ENCODE results near the gene APOL1.
"Not testable (repeated sequence)": the region's sequence is repeated elsewhere in the genome, so short reads cannot be mapped to it uniquely, and the experiment has no call there.

The APOL1 gene

GRCh38 chr22:36245805-36246356 lies 7.1 kb upstream of the APOL1 start:
- Histone ChIP-seq H2AFZ (ENCODE audit: low read length, unreplicated experiment) (no peak overlapping the region), H3K79me2 (ENCODE audit: control insufficient read depth, insufficient read depth, low read length, unreplicated experiment) (no peaks in the 10 kb centered on the region), H3K4me1 (ENCODE audit: control insufficient read depth, insufficient read depth, low read length, unreplicated experiment) (no peaks in the 10 kb centered on the region), H3K27me3 (ENCODE audit: insufficient read depth, low read length) (no peaks in the 10 kb centered on the region), H3K36me3 (ENCODE audit: insufficient read depth, low read length) (no peaks in the 10 kb centered on the region), H3K4me3 (ENCODE audit: low read depth, low read length) (no peak overlapping the region), H3K27ac (ENCODE audit: low read depth, low read length) (no peak overlapping the region)

- Histone ChIP-seq H2AFZ (ENCODE audit: low read length, unreplicated experiment) (no peak overlapping the region), H3K79me2 (ENCODE audit: control insufficient read depth, insufficient read depth, low read length, unreplicated experiment) (no peaks in the 10 kb centered on the region), H3K4me3 (ENCODE audit: low read depth, low read length) (no peak overlapping the region)
These were observed 6.2 kb upstream of the APOL1 start for GRCh38 chr22:36246718-36247117.

GRCh38 chr22:36247955-36248354 lies 5.0 kb upstream of the APOL1 start:
- Histone ChIP-seq H3K79me2 (ENCODE audit: control insufficient read depth, insufficient read depth, low read length, unreplicated experiment) (no peaks in the 10 kb centered on the region), H3K27me3 (ENCODE audit: insufficient read depth, low read length) (no peaks in the 10 kb centered on the region), H3K4me3 (ENCODE audit: low read depth, low read length) (no peak overlapping the region), H3K4me1 (ENCODE audit: control insufficient read depth, insufficient read depth, low read length, unreplicated experiment) (peaks cover 2% of the 10 kb centered on the region), H3K36me3 (ENCODE audit: insufficient read depth, low read length) (no peaks in the 10 kb centered on the region), H3K27ac (ENCODE audit: low read depth, low read length) (no peak overlapping the region), H2AFZ (ENCODE audit: low read length, unreplicated experiment) (no peak overlapping the region)

More at GRCh38 chr22:36246718-36247117, 6.2 kb upstream of the APOL1 start:
- Histone ChIP-seq H3K27ac (ENCODE audit: low read depth, low read length) (no peak overlapping the region), H3K4me1 (ENCODE audit: control insufficient read depth, insufficient read depth, low read length, unreplicated experiment) (no peaks in the 10 kb centered on the region), H3K36me3 (ENCODE audit: insufficient read depth, low read length) (no peaks in the 10 kb centered on the region), H3K27me3 (ENCODE audit: insufficient read depth, low read length) (no peaks in the 10 kb centered on the region)

GRCh38 chr22:36249160-36249559 lies 3.8 kb upstream of the APOL1 start:
- Histone ChIP-seq H3K4me3 (ENCODE audit: low read depth, low read length) (no peak overlapping the region), H3K36me3 (ENCODE audit: insufficient read depth, low read length) (no peaks in the 10 kb centered on the region), H3K4me1 (ENCODE audit: control insufficient read depth, insufficient read depth, low read length, unreplicated experiment) (peaks cover 9% of the 10 kb centered on the region), H2AFZ (ENCODE audit: low read length, unreplicated experiment) (no peak overlapping the region), H3K27me3 (ENCODE audit: insufficient read depth, low read length) (no peaks in the 10 kb centered on the region), H3K79me2 (ENCODE audit: control insufficient read depth, insufficient read depth, low read length, unreplicated experiment) (peaks cover 7% of the 10 kb centered on the region), H3K27ac (ENCODE audit: low read depth, low read length) (no peak overlapping the region)

- H3K36me3 ChIP-seq (ENCODE audit: insufficient read depth, low read length); H3K27ac ChIP-seq (ENCODE audit: low read depth, low read length); H3K79me2 ChIP-seq (ENCODE audit: control insufficient read depth, insufficient read depth, low read length, unreplicated experiment); H3K27me3 ChIP-seq (ENCODE audit: insufficient read depth, low read length); H2AFZ ChIP-seq (ENCODE audit: low read length, unreplicated experiment); H3K4me3 ChIP-seq (ENCODE audit: low read depth, low read length): not testable (repeated sequence)
- H3K4me1 ChIP-seq (ENCODE audit: control insufficient read depth, insufficient read depth, low read length, unreplicated experiment), result peaks cover 12% of the 10 kb centered on the region
These were observed 2.5 kb upstream of the APOL1 start for GRCh38 chr22:36250292-36250960.

- H3K27ac ChIP-seq (ENCODE audit: low read depth, low read length); H3K27me3 ChIP-seq (ENCODE audit: insufficient read depth, low read length); H3K36me3 ChIP-seq (ENCODE audit: insufficient read depth, low read length); H2AFZ ChIP-seq (ENCODE audit: low read length, unreplicated experiment); H3K79me2 ChIP-seq (ENCODE audit: control insufficient read depth, insufficient read depth, low read length, unreplicated experiment); H3K4me3 ChIP-seq (ENCODE audit: low read depth, low read length): not testable (repeated sequence)
- peaks cover 12% of the 10 kb centered on the region for H3K4me1 ChIP-seq (ENCODE audit: control insufficient read depth, insufficient read depth, low read length, unreplicated experiment)
These were observed 839 bp upstream of the APOL1 start for GRCh38 chr22:36251979-36252608.

- Histone ChIP-seq H3K79me2 (ENCODE audit: control insufficient read depth, insufficient read depth, low read length, unreplicated experiment) (peaks cover 10% of the 10 kb centered on the region), H3K4me3 (ENCODE audit: low read depth, low read length) (peak overlapping the region; percentile 90), H3K4me1 (ENCODE audit: control insufficient read depth, insufficient read depth, low read length, unreplicated experiment) (peaks cover 12% of the 10 kb centered on the region), H3K27ac (ENCODE audit: low read depth, low read length) (peak overlapping the region; percentile 50), H3K27me3 (ENCODE audit: insufficient read depth, low read length) (no peaks in the 10 kb centered on the region), H3K36me3 (ENCODE audit: insufficient read depth, low read length) (no peaks in the 10 kb centered on the region), H2AFZ (ENCODE audit: low read length, unreplicated experiment) (peak overlapping the region; percentile 75)
These were observed 874 bp downstream of the APOL1 start for GRCh38 chr22:36253523-36254490.

GRCh38 chr22:36255572-36255971 lies 2.6 kb downstream of the APOL1 start:
- 0 out of 2 replicates have a peak overlapping the region, but pooled peaks have one; percentile 21 for H3K4me3 ChIP-seq (ENCODE audit: low read depth, low read length)
- not testable (repeated sequence) for H3K79me2 ChIP-seq (ENCODE audit: control insufficient read depth, insufficient read depth, low read length, unreplicated experiment); H3K36me3 ChIP-seq (ENCODE audit: insufficient read depth, low read length); H3K27ac ChIP-seq (ENCODE audit: low read depth, low read length); H3K27me3 ChIP-seq (ENCODE audit: insufficient read depth, low read length); H2AFZ ChIP-seq (ENCODE audit: low read length, unreplicated experiment)
- peaks cover 12% of the 10 kb centered on the region for H3K4me1 ChIP-seq (ENCODE audit: control insufficient read depth, insufficient read depth, low read length, unreplicated experiment)

GRCh38 chr22:36256478-36256877 lies 3.5 kb downstream of the APOL1 start:
- Histone ChIP-seq H3K79me2 (ENCODE audit: control insufficient read depth, insufficient read depth, low read length, unreplicated experiment) (peaks cover 10% of the 10 kb centered on the region), H2AFZ (ENCODE audit: low read length, unreplicated experiment) (no peak overlapping the region), H3K27ac (ENCODE audit: low read depth, low read length) (no peak overlapping the region), H3K36me3 (ENCODE audit: insufficient read depth, low read length) (no peaks in the 10 kb centered on the region), H3K4me1 (ENCODE audit: control insufficient read depth, insufficient read depth, low read length, unreplicated experiment) (peaks cover 12% of the 10 kb centered on the region), H3K4me3 (ENCODE audit: low read depth, low read length) (no peak overlapping the region), H3K27me3 (ENCODE audit: insufficient read depth, low read length) (no peaks in the 10 kb centered on the region)

GRCh38 chr22:36257308-36257707 lies 4.4 kb downstream of the APOL1 start:
- H3K4me3 ChIP-seq (ENCODE audit: low read depth, low read length), result no peak overlapping the region
- no peaks in the 10 kb centered on the region for H3K36me3 ChIP-seq (ENCODE audit: insufficient read depth, low read length)
- H3K27ac ChIP-seq (ENCODE audit: low read depth, low read length), result no peak overlapping the region
- H3K27me3 ChIP-seq (ENCODE audit: insufficient read depth, low read length), result no peaks in the 10 kb centered on the region
- H3K4me1 ChIP-seq (ENCODE audit: control insufficient read depth, insufficient read depth, low read length, unreplicated experiment), result peaks cover 12% of the 10 kb centered on the region
- no peak overlapping the region for H2AFZ ChIP-seq (ENCODE audit: low read length, unreplicated experiment)
- H3K79me2 ChIP-seq (ENCODE audit: control insufficient read depth, insufficient read depth, low read length, unreplicated experiment), result peaks cover 10% of the 10 kb centered on the region

Measured in ACC112 (cell line).